GM19455 (cell line): ENCODE results near the gene FPGT.
"Not testable (repeated sequence)": the region's sequence is repeated elsewhere in the genome, so short reads cannot be mapped to it uniquely, and the experiment has no call there.

Source experiments
- ATAC-seq: cut with Tn5 transposase; IDR thresholded peaks from one replicate; pipeline ENCODE4 v1.9.1; 2021; ENCODE audit not compliant: unreplicated experiment

Gene FPGT

GRCh38 chr1:74197657-74198552, at the start of gene FPGT, which contains the start of gene LRRIQ3:
FPGT (plus strand) TSS chr1:74198242; CDS start chr1:74198279, 37 bp downstream.
LRRIQ3 (minus strand) TSS chr1:74198176; CDS start chr1:74183684, 14,492 bp downstream.
- ATAC-seq, result peak; percentile 94

DNA sequence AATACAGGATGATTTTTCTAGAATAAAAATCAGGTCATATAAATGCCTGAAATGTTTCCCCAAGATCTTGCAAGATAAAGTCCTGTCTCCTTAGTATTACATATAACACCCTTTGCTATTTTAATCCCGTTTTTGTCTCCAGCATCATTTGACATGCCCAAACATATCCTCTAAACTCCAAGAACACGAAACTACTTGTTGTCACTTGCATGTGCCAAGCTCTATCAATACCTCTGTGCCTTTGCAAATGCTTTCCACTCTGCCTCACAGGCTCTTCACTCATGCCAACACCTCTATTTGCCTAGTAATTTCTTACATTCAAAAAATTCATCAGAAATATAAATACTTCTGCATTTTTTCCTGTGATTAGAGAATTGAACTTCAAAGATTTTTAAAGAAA, 38.0 kb upstream of the FPGT start:
- no peak for ATAC-seq

GRCh38 chr1:74161497-74161896, 36.5 kb upstream of the FPGT start:
- ATAC-seq, result no peak

- no peak for ATAC-seq
These were observed 35.7 kb upstream of the FPGT start for GRCh38 chr1:74162333-74162732.

- not testable (repeated sequence) for ATAC-seq
These were observed 23.6 kb upstream of the FPGT start for GRCh38 chr1:74174423-74174822.

DNA sequence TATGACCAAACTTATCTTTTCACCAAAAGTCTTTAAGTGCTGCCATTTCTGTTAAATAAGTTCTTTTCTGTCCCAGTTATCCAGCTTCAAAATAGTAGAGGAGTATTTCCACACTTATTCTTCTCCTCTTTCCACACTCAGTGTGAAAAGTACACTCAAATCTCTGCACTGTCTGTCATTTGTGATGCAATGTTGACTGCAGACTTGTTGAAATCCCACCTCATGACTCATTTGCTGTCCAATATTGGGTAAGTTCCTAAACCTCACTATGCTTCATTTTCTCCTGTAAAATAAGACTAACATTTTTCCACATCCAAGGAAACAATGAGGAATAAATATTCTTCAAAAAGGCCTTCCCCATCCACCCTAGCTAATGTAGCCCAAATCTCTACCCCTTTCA, 17.6 kb upstream of the FPGT start:
- no peak for ATAC-seq

DNA sequence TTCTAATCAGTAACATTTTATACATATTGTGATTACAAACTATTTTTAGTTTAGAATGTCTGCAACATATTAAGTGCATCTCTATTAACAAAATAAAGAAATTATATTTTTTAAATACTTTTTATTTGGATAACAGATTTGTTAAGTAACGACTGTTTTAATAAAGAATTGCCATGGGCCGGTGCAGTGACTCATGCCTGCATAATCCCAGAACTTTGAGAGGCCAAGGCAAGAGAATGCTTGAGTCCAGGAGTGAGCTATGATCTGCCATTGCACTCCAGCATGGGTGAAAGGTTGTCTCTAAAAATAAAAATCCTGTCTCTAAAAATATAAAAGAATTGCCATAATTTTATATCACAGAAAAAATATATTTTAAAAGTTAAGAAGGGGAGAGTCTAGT, 4.1 kb upstream of the FPGT start:
- no peak for ATAC-seq

- ATAC-seq, result no peak
These were observed 2.7 kb upstream of the FPGT start for GRCh38 chr1:74195339-74195738.

GRCh38 chr1:74197255-74197654, 787 bp upstream of the FPGT start:
- no peak for ATAC-seq

DNA sequence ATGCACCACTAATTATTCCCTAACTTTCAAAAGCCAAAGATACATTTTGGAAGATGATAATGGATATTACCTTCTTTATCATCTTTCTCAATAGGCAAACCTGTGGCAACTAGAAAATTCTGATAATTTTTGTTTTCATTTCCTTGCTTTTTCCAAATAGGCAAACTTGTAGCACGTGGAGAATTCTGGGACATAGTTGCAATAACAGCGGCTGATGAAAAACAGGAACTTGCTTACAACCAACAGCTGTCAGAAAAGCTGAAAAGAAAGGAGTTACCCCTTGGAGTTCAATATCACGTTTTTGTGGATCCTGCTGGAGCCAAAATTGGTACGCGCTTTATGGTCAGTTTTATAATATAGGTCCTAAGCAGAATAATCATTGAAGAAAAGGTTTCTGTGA, 1.5 kb downstream of the FPGT start:
- no peak for ATAC-seq

- no peak for ATAC-seq
These were observed 7.2 kb downstream of the FPGT start for GRCh38 chr1:74205266-74205665.

DNA sequence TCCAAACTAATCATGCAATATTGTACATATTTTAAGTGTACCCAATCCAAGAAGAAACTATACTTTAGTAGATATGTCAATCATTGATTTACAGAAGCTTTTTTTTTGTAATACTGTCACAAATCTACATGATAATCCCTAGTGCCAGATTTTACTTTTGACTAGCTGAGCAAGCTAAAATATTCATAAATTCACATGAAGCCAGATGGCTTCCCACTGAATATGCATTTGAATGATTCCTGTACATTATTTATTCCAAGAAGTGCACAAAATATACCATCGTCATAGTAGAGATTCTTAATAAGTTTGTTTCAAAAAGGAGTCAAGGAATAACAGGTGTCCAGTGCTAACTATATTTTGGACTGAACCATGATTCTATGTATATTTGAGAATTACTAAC, 17.2 kb downstream of the FPGT start:
- ATAC-seq, result no peak

- no peak for ATAC-seq
These were observed 24.7 kb downstream of the FPGT start for GRCh38 chr1:74222701-74223100.

GRCh38 chr1:74223453-74223852, 25.4 kb downstream of the FPGT start:
- no peak for ATAC-seq

GRCh38 chr1:74235153-74235552, 37.1 kb downstream of the FPGT start, which contains the start of gene TNNI3K:
TNNI3K (plus strand) TSS chr1:74235387; CDS start chr1:74235452, 65 bp downstream.
- ATAC-seq, result no peak

- ATAC-seq, result no peak
These were observed 38.4 kb downstream of the FPGT start for GRCh38 chr1:74236440-74236839.

- no peak for ATAC-seq
These were observed 39.0 kb downstream of the FPGT start for GRCh38 chr1:74237035-74237434.

GRCh38 chr1:74237787-74238186, 39.7 kb downstream of the FPGT start:
- ATAC-seq, result no peak

DNA sequence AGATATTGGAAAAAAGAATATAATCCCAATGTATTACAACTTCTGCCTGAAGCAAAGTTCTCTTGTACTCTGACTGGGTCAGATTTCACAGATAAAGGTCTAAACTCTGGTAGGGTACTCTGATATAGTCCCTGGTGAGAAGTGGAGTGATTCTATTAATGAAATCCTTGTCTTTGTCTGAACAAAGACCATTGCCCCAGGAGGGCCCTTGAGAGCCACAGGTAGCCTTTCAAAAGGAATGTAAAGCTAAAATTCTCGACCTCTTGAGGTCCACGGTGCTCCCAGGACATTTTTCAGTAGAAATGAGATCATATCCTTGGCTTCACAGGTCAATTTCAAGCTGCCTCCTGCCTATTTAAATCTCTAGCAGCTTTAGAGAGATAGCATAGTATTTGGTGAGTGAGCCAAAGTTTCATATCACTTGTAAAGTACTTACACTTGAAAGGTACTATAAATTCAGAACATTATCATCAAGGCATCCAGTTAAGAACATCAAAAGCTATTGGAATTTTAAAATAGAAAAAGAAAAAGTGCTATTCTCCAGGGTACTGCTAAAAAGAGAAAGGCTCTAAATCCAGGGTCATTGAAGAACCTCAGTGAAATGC, 47.2 kb downstream of the FPGT start:
- no peak for ATAC-seq

GRCh38 chr1:74246315-74246714, 48.3 kb downstream of the FPGT start:
- no peak for ATAC-seq

DNA sequence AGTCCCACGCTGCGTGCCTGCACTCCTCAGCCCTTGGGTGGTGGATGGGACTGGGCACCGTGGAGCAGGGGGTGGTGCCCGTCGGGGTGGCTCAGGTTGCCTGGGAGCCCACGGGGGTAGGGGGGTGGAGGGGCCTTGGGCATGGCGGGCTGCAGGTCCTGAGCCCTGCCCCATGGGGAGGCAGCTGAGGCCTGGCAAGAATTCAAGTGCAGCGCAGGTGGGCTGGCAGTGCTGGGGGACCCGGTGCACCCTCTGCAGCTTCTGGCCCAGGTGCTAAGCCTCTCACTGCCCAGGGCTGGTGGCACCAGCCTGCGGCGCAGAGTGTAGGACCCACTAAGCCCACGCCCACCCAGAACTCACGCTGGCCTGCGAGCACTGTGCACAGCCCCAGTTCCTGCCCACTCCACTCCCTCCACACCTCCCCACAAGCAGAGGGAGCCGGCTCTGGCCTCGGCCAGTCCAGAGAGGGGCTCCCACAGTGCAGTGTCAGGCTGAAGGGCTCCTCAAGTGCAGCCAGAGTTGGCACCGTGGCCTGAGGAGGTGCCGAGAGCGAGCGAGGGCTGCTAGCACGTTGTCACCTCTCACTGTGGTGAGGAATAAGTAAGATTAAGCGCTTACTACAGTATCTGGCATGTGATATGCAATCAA, 50.0 kb downstream of the FPGT start:
- no peak for ATAC-seq
